ENCODE measurements around the gene RAB27A.
"Not testable (repeated sequence)": the region's sequence is repeated elsewhere in the genome, so short reads cannot be mapped to it uniquely, and the experiment has no call there.

Gene RAB27A

GRCh38 chr15:55288006-55288717, 1.5 kb downstream of the RAB27A start:
- no peak overlapping the region for H3K9ac ChIP-seq
- H2AFZ ChIP-seq: no peak overlapping the region
- no peak overlapping the region for H3K4me2 ChIP-seq (ENCODE audit: low read length)
- TF ChIP-seq CTCF (IDR thresholded peaks at IDR 0.05): no peak
- no peaks in the 10 kb centered on the region for H3K27me3 ChIP-seq (ENCODE audit: control insufficient read depth, insufficient read depth, low read length)
- H3K4me1 ChIP-seq: no peaks in the 10 kb centered on the region
- no peaks in the 10 kb centered on the region for H3K9me3 ChIP-seq (ENCODE audit: control insufficient read depth, low read length)
- H3K36me3 ChIP-seq (ENCODE audit: control insufficient read depth, insufficient read depth, low read length): no peaks in the 10 kb centered on the region
- H3K4me3 ChIP-seq (ENCODE audit: low read depth, low read length): no peak overlapping the region
- no peaks in the 10 kb centered on the region for H3K79me2 ChIP-seq
- no peak overlapping the region for H3K27ac ChIP-seq

GRCh38 chr15:55286442-55287189, 3.0 kb downstream of the RAB27A start:
- H3K9ac ChIP-seq; H3K4me3 ChIP-seq (ENCODE audit: low read depth, low read length); H3K27me3 ChIP-seq (ENCODE audit: control insufficient read depth, insufficient read depth, low read length); H3K36me3 ChIP-seq (ENCODE audit: control insufficient read depth, insufficient read depth, low read length); H3K9me3 ChIP-seq (ENCODE audit: control insufficient read depth, low read length); H3K79me2 ChIP-seq; H3K4me2 ChIP-seq (ENCODE audit: low read length); H3K4me1 ChIP-seq; H3K27ac ChIP-seq; H2AFZ ChIP-seq: not testable (repeated sequence)

DNA sequence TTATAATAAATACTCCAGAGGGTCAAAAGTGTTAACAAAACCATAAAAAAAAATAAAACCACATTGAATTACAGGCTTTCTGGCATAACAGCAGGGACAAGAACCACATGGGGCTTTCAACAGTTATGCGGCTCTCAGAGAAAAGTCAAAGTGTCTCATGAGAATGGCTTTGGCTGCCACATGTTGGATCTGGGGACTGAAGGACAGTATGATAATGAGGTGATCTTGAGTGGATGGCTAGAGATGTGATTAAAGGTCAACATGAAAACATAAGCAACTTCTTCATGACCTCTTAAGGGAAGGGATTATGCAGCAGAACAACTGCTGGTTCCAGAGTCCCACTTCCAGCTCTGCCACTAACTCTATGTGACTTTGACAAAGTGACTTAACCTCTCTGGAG, 5.2 kb downstream of the RAB27A start:
- no peak overlapping the region for H3K4me2 ChIP-seq (ENCODE audit: low read length)

DNA sequence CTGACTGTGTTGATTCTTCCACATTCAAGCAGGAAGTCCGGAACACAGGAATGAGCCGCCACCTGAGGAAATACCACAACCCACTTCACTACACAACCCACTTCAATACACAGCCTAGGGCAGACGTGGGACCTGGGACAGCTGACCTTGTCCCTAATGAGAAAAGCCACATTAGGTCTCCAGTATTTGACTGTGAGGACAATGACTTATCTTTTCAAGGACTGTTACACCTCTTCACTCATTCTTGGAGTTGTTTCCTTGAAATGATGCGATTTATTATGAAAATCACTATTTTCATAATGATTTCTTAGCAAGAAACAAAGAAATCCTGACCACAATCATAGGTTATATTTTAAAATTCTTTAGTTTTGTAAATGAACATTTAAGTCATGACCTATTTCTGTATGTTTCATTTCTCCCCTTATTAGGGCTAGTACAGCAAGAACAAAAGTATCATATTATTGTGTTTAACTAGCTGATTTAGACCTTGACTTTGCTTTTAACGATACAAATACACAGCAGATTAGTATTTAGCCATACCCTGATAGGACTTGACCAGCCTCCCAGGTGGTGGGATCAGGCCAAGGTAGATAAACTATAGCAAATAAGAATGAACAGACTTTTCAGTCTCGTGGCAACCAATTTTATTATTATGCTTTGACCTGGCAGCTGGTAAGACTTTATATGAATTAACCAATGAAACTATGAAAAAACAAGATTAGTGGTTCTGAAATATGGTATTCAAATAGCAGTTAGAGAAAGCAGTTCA, 6.0 kb downstream of the RAB27A start:
- Histone ChIP-seq H3K9ac (no peak overlapping the region), H3K4me2 (ENCODE audit: low read length) (no peak overlapping the region), H3K4me1 (no peaks in the 10 kb centered on the region), H3K27me3 (ENCODE audit: control insufficient read depth, insufficient read depth, low read length) (no peaks in the 10 kb centered on the region), H3K36me3 (ENCODE audit: control insufficient read depth, insufficient read depth, low read length) (no peaks in the 10 kb centered on the region), H3K4me3 (ENCODE audit: low read depth, low read length) (no peak overlapping the region), H3K27ac (no peak overlapping the region), H2AFZ (no peak overlapping the region), H3K79me2 (no peaks in the 10 kb centered on the region), H3K9me3 (ENCODE audit: control insufficient read depth, low read length) (no peaks in the 10 kb centered on the region)
- TF ChIP-seq CTCF (IDR thresholded peaks at IDR 0.05): no peak

More for the DNA sequence above, 5.2 kb downstream of the RAB27A start:
- no peaks in the 10 kb centered on the region for H3K36me3 ChIP-seq (ENCODE audit: control insufficient read depth, insufficient read depth, low read length)
- H3K79me2 ChIP-seq: no peaks in the 10 kb centered on the region
- TF ChIP-seq CTCF (IDR thresholded peaks at IDR 0.05): no peak
- no peaks in the 10 kb centered on the region for H3K27me3 ChIP-seq (ENCODE audit: control insufficient read depth, insufficient read depth, low read length)
- no peak overlapping the region for H3K4me3 ChIP-seq (ENCODE audit: low read depth, low read length)
- no peak overlapping the region for H2AFZ ChIP-seq
- H3K9me3 ChIP-seq (ENCODE audit: control insufficient read depth, low read length): no peaks in the 10 kb centered on the region
- H3K4me1 ChIP-seq: no peaks in the 10 kb centered on the region
- no peak overlapping the region for H3K9ac ChIP-seq
- H3K27ac ChIP-seq: no peak overlapping the region

- Histone ChIP-seq H3K4me2 (ENCODE audit: low read length) (no peak overlapping the region), H3K9ac (no peak overlapping the region), H2AFZ (no peak overlapping the region), H3K9me3 (ENCODE audit: control insufficient read depth, low read length) (no peaks in the 10 kb centered on the region), H3K27ac (no peak overlapping the region), H3K36me3 (ENCODE audit: control insufficient read depth, insufficient read depth, low read length) (no peaks in the 10 kb centered on the region), H3K27me3 (ENCODE audit: control insufficient read depth, insufficient read depth, low read length) (no peaks in the 10 kb centered on the region), H3K4me3 (ENCODE audit: low read depth, low read length) (no peak overlapping the region), H3K79me2 (no peaks in the 10 kb centered on the region), H3K4me1 (no peaks in the 10 kb centered on the region)
- TF ChIP-seq CTCF (IDR thresholded peaks at IDR 0.05): no peak
These were observed 7.3 kb downstream of the RAB27A start for GRCh38 chr15:55282284-55282833.
